Measurements from ENCODE around the gene KRT82.

KRT82 gene

GRCh38 chr12:52389313-52390207 is 16.6 kb downstream of the KRT82 start:
- H3K4me3 ChIP-seq (ENCODE audit: low read depth, low read length) = no peak overlapping the region

GRCh38 chr12:52387859-52388258 is 18.3 kb downstream of the KRT82 start:
- no peak overlapping the region for H3K4me3 ChIP-seq (ENCODE audit: low read depth, low read length)

GRCh38 chr12:52385226-52385702 is 20.9 kb downstream of the KRT82 start, which contains the start of gene KRT84:
Gene KRT84 (minus strand): TSS chr12:52385652. CDS start chr12:52385585, 67 bp downstream.
- H3K4me3 ChIP-seq (ENCODE audit: low read depth, low read length) = no peak within 1 kb of the TSS

GRCh38 chr12:52383331-52383730 is 22.8 kb downstream of the KRT82 start:
- H3K4me3 ChIP-seq (ENCODE audit: low read depth, low read length) = no peak overlapping the region

- H3K4me3 ChIP-seq (ENCODE audit: low read depth, low read length) = no peak overlapping the region
Observed at GRCh38 chr12:52382854-52383253, 23.3 kb downstream of the KRT82 start.

GRCh38 chr12:52381206-52381605 is 24.9 kb downstream of the KRT82 start:
- H3K4me3 ChIP-seq (ENCODE audit: low read depth, low read length) = no peak overlapping the region

- H3K4me3 ChIP-seq (ENCODE audit: low read depth, low read length) = no peak overlapping the region
Observed at GRCh38 chr12:52380271-52380694, 25.9 kb downstream of the KRT82 start.

- H3K4me3 ChIP-seq (ENCODE audit: low read depth, low read length) = no peak overlapping the region
Observed at GRCh38 chr12:52379536-52379935, 26.6 kb downstream of the KRT82 start.

GRCh38 chr12:52378091-52378490 is 28.0 kb downstream of the KRT82 start:
- no peak overlapping the region for H3K4me3 ChIP-seq (ENCODE audit: low read depth, low read length)

- H3K4me3 ChIP-seq (ENCODE audit: low read depth, low read length) = no peak overlapping the region
Observed at GRCh38 chr12:52377266-52377665, 28.9 kb downstream of the KRT82 start.

- H3K4me3 ChIP-seq (ENCODE audit: low read depth, low read length) = no peak overlapping the region
Observed at GRCh38 chr12:52372216-52373154, 33.6 kb downstream of the KRT82 start.

GRCh38 chr12:52371716-52372115 is 34.4 kb downstream of the KRT82 start:
- H3K4me3 ChIP-seq (ENCODE audit: low read depth, low read length) = no peak overlapping the region

- H3K4me3 ChIP-seq (ENCODE audit: low read depth, low read length) = no peak overlapping the region
Observed at GRCh38 chr12:52370926-52371608, 35.1 kb downstream of the KRT82 start.

GRCh38 chr12:52369809-52370208 is 36.3 kb downstream of the KRT82 start:
- no peak overlapping the region for H3K4me3 ChIP-seq (ENCODE audit: low read depth, low read length)

- no peak overlapping the region for H3K4me3 ChIP-seq (ENCODE audit: low read depth, low read length)
Observed at GRCh38 chr12:52369211-52369610, 36.9 kb downstream of the KRT82 start.

GRCh38 chr12:52368508-52368907 is 37.6 kb downstream of the KRT82 start:
- H3K4me3 ChIP-seq (ENCODE audit: low read depth, low read length) = no peak overlapping the region

- no peak overlapping the region for H3K4me3 ChIP-seq (ENCODE audit: low read depth, low read length)
Observed at GRCh38 chr12:52367876-52368275, 38.3 kb downstream of the KRT82 start.

- no peak within 1 kb of the TSS for H3K4me3 ChIP-seq (ENCODE audit: low read depth, low read length)
Observed at GRCh38 chr12:52366738-52367485, 39.2 kb downstream of the KRT82 start, which contains the start of gene KRT85. Gene KRT85 (minus strand): TSS chr12:52367481. CDS start chr12:52367405, 76 bp downstream.

- H3K4me3 ChIP-seq (ENCODE audit: low read depth, low read length) = no peak overlapping the region
Observed at GRCh38 chr12:52364901-52365489, 41.1 kb downstream of the KRT82 start.

- H3K4me3 ChIP-seq (ENCODE audit: low read depth, low read length) = no peak overlapping the region
Observed at GRCh38 chr12:52364061-52364460, 42.1 kb downstream of the KRT82 start.

Measured in iPS-11a (cell line).